Astrocyte of the spinal cord (primary cell): ENCODE data around the gene RDM1.
A peak's percentile ranks its signal among the peaks of the same experiment; 100 is the strongest.
"Not testable (repeated sequence)": the region's sequence is repeated elsewhere in the genome, so short reads cannot be mapped to it uniquely, and the experiment has no call there.

ENCODE experiments used
- DNase-seq: peaks from one replicate; pipeline ENCODE4 v3.0.0; 2011; ENCODE audit warnings: low read depth, low spot score
- H3K4me3 ChIP-seq: 2 replicates; pipeline ENCODE4 v1.5.1; 2011; ENCODE audit warnings: low read depth, mild to moderate bottlenecking, low read length, moderate library complexity
- CTCF ChIP-seq: IDR thresholded peaks from 2 replicates; pipeline ENCODE4 v1.5.1; 2012; ENCODE audit warnings: low read depth, mild to moderate bottlenecking, low read length, inconsistent platforms
- in situ Hi-C: cut with HindIII; loops from 2 replicates; pipeline ENCODE4 v1.10.0; 2017; ENCODE audit warnings: low sequenced_read_pairs

RDM1 gene

DNA sequence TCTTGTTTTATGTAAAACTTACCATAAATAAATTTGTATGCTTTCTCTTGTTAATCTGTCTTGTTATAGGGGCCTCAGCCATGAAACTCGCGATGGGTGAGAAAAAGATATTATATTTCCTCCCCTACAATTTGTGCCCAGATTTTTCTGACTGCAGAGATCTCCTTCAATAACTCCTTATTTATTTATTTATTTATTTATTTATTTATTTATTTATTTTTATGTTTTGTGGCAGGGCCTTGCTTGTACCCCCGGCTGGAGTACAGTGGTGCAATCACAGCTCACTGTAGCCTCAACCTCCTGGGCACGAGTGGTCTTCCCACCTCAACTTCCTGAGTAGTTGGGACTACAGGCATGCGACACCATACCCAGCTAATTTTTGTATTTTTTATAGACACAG lies 27.1 kb downstream of the RDM1 start:
- no peak overlapping the region for H3K4me3 ChIP-seq
- in situ Hi-C loops = no loop called here
- no peak for TF ChIP-seq CTCF
- DNase-seq = no peak

GRCh38 chr17:35901631-35902175 lies 28.9 kb downstream of the RDM1 start:
- in situ Hi-C loops = no loop called here
- H3K4me3 ChIP-seq = no peak overlapping the region
- no peak for TF ChIP-seq CTCF
- no peak for DNase-seq

- TF ChIP-seq CTCF = no peak
- no peak overlapping the region for H3K4me3 ChIP-seq
- in situ Hi-C loops = no loop called here
- peak; percentile 6 for DNase-seq
Observed at GRCh38 chr17:35900708-35901480, 29.7 kb downstream of the RDM1 start.

- TF ChIP-seq CTCF = no peak
- no peak for DNase-seq
- in situ Hi-C loops = no loop called here
Observed at GRCh38 chr17:35900280-35900679, 30.3 kb downstream of the RDM1 start.

DNA sequence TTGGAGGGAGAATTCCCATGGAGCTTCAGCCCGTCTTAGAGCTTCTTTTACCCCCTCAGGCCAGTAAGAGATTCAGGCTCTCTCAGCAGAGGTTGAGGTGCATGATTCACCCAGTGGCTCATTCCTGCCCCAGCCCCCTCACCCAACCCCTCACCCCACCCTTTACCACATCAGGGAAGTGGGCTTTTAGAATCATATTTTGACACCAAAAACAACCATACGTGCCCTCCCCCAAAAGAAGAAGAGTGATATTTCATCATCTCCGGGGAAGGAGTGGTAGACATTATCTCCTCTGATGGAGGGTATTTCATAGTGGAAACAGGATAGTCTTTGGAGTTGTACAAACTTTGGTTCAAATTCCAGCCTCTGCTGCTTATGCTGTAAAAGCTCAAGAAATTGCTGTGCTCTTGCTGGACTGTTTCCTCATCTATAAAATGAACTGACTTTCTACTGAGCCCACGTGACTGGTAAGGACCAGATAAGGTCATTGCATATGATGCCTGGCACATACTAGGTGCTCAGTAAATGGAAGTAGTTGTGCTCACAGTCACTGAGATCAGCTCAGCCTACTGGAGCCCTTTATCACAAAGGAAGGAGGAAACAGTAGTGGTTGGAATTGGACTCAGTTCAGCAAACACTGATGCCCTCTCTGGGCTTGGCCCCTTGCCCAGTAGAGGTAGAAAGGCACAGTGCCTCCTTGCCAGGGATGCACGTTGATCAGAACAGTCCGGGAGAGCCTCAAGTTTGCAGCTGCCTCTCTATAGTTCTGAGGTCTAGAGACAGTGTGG lies 32.1 kb downstream of the RDM1 start:
- no peak for DNase-seq
- in situ Hi-C loops = no loop called here
- H3K4me3 ChIP-seq = no peak overlapping the region
- no peak for TF ChIP-seq CTCF

More at GRCh38 chr17:35900280-35900679, 30.3 kb downstream of the RDM1 start:
- no peak overlapping the region for H3K4me3 ChIP-seq

- DNase-seq, in situ Hi-C loops, H3K4me3 ChIP-seq: not testable (repeated sequence)
Observed at GRCh38 chr17:35897772-35898171, 32.8 kb downstream of the RDM1 start.
